WTC11 (cell line): ENCODE data around the gene SEMA4D. TPM values are rescaled to one million over a fixed set of nuclear protein-coding genes. Genes with fewer than 3 reads are reported as not detected.

Experiments
- ATAC-seq: fragments of 200-7000 bp; cut with Tn5 transposase; 2 replicates; pipeline ENCODE4 v1.10.0; 2021; ENCODE audit warnings: mild to moderate bottlenecking, moderate library complexity
- CTCF ChIA-PET: fragments of 300-600 bp; sonication (Branson Sonifier 250); formaldehyde crosslinking; loops from one replicate; lab custom pipeline; 2021; ENCODE audit warnings: antibody characterized with exemption; lab: Charles Lee
- POLR2A ChIA-PET: fragments of 350-600 bp; sonication (Branson Sonifier 250); formaldehyde crosslinking; loops from one replicate; lab custom pipeline; 2021; ENCODE audit warnings: antibody characterized with exemption; lab: Charles Lee
- DNase-seq: peaks from one replicate; pipeline ENCODE4 v3.0.0; 2021; ENCODE audit warnings: low spot score
- H3K27ac Mint-ChIP-seq: 2 replicates; pipeline ENCODE4 v1.8.0; 2021; ENCODE audit warnings: mixed read lengths
- H3K27me3 Mint-ChIP-seq: 2 replicates; pipeline ENCODE4 v1.8.0; 2021; ENCODE audit warnings: low read depth, mild to moderate bottlenecking, moderate library complexity, mixed read lengths
- H3K36me3 Mint-ChIP-seq: 2 replicates; pipeline ENCODE4 v1.8.0; 2021; ENCODE audit warnings: mixed read lengths
- H3K4me1 Mint-ChIP-seq: 2 replicates; pipeline ENCODE4 v1.8.0; 2022; ENCODE audit warnings: mixed read lengths
- H3K4me3 Mint-ChIP-seq: 2 replicates; pipeline ENCODE4 v1.8.0; 2021; ENCODE audit warnings: mild to moderate bottlenecking, moderate library complexity, mixed read lengths
- H3K9me3 Mint-ChIP-seq: 2 replicates; pipeline ENCODE4 v1.8.0; 2021; ENCODE audit warnings: mixed read lengths
- ATF1 ChIP-seq: sonication (generic); formaldehyde crosslinking; IDR thresholded peaks from 2 replicates; pipeline ENCODE4 v1.8.1; 2023; ENCODE audit warnings: mild to moderate bottlenecking, moderate library complexity, missing genetic modification reagents
- CREB1 ChIP-seq: sonication (generic); formaldehyde crosslinking; IDR thresholded peaks from 2 replicates; pipeline ENCODE4 v1.8.0; 2023; ENCODE audit warnings: mild to moderate bottlenecking, missing genetic modification reagents
- ELF4 ChIP-seq: sonication (generic); formaldehyde crosslinking; IDR thresholded peaks from 2 replicates; pipeline ENCODE4 v1.8.1; 2022; ENCODE audit warnings: low read depth, mild to moderate bottlenecking, moderate library complexity, missing genetic modification reagents
- EMX1 ChIP-seq: fragments of 250-450 bp; sonication (Bioruptor Pico); IDR thresholded peaks from 2 replicates; pipeline ENCODE4 v1.8.0; 2021; ENCODE audit warnings: mild to moderate bottlenecking
- FOXJ3 ChIP-seq: sonication (generic); formaldehyde crosslinking; IDR thresholded peaks from 2 replicates; pipeline ENCODE4 v1.9.0; 2021; ENCODE audit warnings: missing genetic modification reagents, mild to moderate bottlenecking, borderline replicate concordance
- FOXP1 ChIP-seq: sonication (generic); formaldehyde crosslinking; IDR thresholded peaks from 2 replicates; pipeline ENCODE4 v1.8.0; 2022; ENCODE audit warnings: missing genetic modification reagents, mild to moderate bottlenecking, moderate library complexity, borderline replicate concordance
- HMGA2 ChIP-seq: fragments of 250-450 bp; sonication (Bioruptor Pico); IDR thresholded peaks from 2 replicates; pipeline ENCODE4 v1.4.0; 2021; ENCODE audit warnings: mild to moderate bottlenecking, moderate library complexity
- KAT7 ChIP-seq: sonication (generic); formaldehyde crosslinking; IDR thresholded peaks from 2 replicates; pipeline ENCODE4 v1.8.1; 2023; ENCODE audit warnings: missing genetic modification reagents, mild to moderate bottlenecking, borderline replicate concordance
- NR2C2 ChIP-seq: sonication (generic); formaldehyde crosslinking; IDR thresholded peaks from 2 replicates; pipeline ENCODE4 v1.8.0; 2022; ENCODE audit warnings: mild to moderate bottlenecking, missing genetic modification reagents
- NR3C1 ChIP-seq: sonication (generic); formaldehyde crosslinking; conservative IDR thresholded peaks from 2 replicates; pipeline ENCODE4 v1.8.1; 2023; ENCODE audit warnings: low read depth, mild to moderate bottlenecking, missing genetic modification reagents
- TEAD4 ChIP-seq: sonication (generic); formaldehyde crosslinking; IDR thresholded peaks from 2 replicates; pipeline ENCODE4 v1.8.0; 2022; ENCODE audit warnings: mild to moderate bottlenecking, missing genetic modification reagents
- ZNF219 ChIP-seq: sonication (generic); formaldehyde crosslinking; IDR thresholded peaks from 2 replicates; pipeline ENCODE4 v1.8.0; 2023; ENCODE audit warnings: missing genetic modification reagents, mild to moderate bottlenecking, borderline replicate concordance
- ZNF232 ChIP-seq: sonication (generic); formaldehyde crosslinking; IDR thresholded peaks from 2 replicates; pipeline ENCODE4 v1.8.0; 2022; ENCODE audit warnings: mild to moderate bottlenecking, missing genetic modification reagents
- ZNF317 ChIP-seq: sonication (generic); formaldehyde crosslinking; IDR thresholded peaks from 2 replicates; pipeline ENCODE4 v1.8.1; 2023; ENCODE audit warnings: low read depth, mild to moderate bottlenecking, moderate library complexity, missing genetic modification reagents, borderline replicate concordance
- ZNF423 ChIP-seq: fragments of 250-450 bp; sonication (Bioruptor Pico); IDR thresholded peaks from 2 replicates; pipeline ENCODE4 v2.1.2; 2022; ENCODE audit warnings: mild to moderate bottlenecking, moderate library complexity
- total RNA-seq: library from RNA; stranded (reverse); gene quantifications from 3 replicates; pipeline ENCODE4 v1.2.3, GENCODE V29; 2021
- TF ChIP-seq, protein P1 (sequence below): fragments of 250-450 bp; sonication (Bioruptor Pico); IDR thresholded peaks from 2 replicates; pipeline ENCODE4 v1.8.0; 2021; ENCODE audit warnings: mild to moderate bottlenecking
- TF ChIP-seq, protein P2 (sequence below): sonication (generic); formaldehyde crosslinking; IDR thresholded peaks from 2 replicates; pipeline ENCODE4 v1.8.0; 2022; ENCODE audit warnings: mild to moderate bottlenecking, missing genetic modification reagents
- TF ChIP-seq, protein P3 (sequence below): fragments of 250-450 bp; sonication (Bioruptor Pico); conservative IDR thresholded peaks from 2 replicates; pipeline ENCODE4 v1.9.0; 2021; ENCODE audit warnings: mild to moderate bottlenecking
- TF ChIP-seq, protein P4 (sequence below): fragments of 200-600 bp; IDR thresholded peaks from 2 replicates; pipeline ENCODE4 v1.8.0; 2022; ENCODE audit warnings: antibody characterized with exemption
- TF ChIP-seq, protein P5 (sequence below): sonication (generic); formaldehyde crosslinking; conservative IDR thresholded peaks from 2 replicates; pipeline ENCODE4 v1.8.1; 2023; ENCODE audit warnings: mild to moderate bottlenecking, low read depth, missing genetic modification reagents, moderate library complexity
- TF ChIP-seq, protein P6 (sequence below): sonication (generic); formaldehyde crosslinking; IDR thresholded peaks from 2 replicates; pipeline ENCODE4 v1.8.1; 2023; ENCODE audit warnings: mild to moderate bottlenecking, missing genetic modification reagents

SEMA4D gene
- total RNA-seq, 1 experiment from 2014 or later = 67.8 TPM

DNA sequence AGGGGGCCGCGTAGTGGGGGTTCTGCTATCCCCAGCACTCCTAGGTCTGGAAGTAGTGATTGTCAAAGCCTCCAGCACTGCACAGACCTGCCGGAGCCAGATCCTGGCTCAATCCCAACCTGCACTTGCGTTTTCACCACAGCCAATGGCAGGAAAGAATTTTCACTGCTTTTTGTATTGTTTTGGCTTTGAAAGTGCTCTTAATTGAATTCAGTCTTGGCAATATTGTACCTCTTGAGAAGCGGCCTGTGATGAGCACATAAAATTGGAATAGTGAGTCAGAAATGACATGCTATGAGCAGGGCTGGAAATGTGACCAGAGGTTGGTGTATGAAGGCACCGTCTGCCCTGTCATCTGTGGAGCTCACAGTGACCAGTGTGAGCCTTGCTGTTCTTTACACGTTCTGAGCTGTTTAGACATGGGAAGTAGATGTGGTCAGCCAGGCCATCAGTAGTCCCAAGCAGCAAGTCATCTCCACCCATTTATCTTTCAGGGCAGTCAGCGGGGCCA, 138.1 kb downstream of the SEMA4D start:
- no peaks in the 10 kb centered on the region for H3K4me1 Mint-ChIP-seq
- ChIA-PET POLR2A (no interaction called here), CTCF (no interaction called here)
- ATAC-seq = no peak
- no peak for DNase-seq
- no peaks in the 10 kb centered on the region for H3K9me3 Mint-ChIP-seq
- no peak overlapping the region for H3K4me3 Mint-ChIP-seq
- H3K27ac Mint-ChIP-seq = peak overlapping the region; percentile 26; the same call in 1 of the 2 replicates
- H3K36me3 Mint-ChIP-seq = peaks cover 64% of the 10 kb centered on the region
- H3K27me3 Mint-ChIP-seq = no peaks in the 10 kb centered on the region
- no peak for TF ChIP-seq ZNF219 (CRISPR knock-in tag)
- TF ChIP-seq TEAD4 (CRISPR knock-in tag) = no peak
- TF ChIP-seq EMX1 (CRISPR knock-in tag) = no peak
- TF ChIP-seq, protein P1, sequence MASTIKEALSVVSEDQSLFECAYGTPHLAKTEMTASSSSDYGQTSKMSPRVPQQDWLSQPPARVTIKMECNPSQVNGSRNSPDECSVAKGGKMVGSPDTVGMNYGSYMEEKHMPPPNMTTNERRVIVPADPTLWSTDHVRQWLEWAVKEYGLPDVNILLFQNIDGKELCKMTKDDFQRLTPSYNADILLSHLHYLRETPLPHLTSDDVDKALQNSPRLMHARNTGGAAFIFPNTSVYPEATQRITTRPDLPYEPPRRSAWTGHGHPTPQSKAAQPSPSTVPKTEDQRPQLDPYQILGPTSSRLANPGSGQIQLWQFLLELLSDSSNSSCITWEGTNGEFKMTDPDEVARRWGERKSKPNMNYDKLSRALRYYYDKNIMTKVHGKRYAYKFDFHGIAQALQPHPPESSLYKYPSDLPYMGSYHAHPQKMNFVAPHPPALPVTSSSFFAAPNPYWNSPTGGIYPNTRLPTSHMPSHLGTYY (CRISPR knock-in tag) = no peak
- TF ChIP-seq, protein P2, sequence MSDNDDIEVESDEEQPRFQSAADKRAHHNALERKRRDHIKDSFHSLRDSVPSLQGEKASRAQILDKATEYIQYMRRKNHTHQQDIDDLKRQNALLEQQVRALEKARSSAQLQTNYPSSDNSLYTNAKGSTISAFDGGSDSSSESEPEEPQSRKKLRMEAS = no peak
- no peak for TF ChIP-seq NR2C2
- TF ChIP-seq, protein P3, sequence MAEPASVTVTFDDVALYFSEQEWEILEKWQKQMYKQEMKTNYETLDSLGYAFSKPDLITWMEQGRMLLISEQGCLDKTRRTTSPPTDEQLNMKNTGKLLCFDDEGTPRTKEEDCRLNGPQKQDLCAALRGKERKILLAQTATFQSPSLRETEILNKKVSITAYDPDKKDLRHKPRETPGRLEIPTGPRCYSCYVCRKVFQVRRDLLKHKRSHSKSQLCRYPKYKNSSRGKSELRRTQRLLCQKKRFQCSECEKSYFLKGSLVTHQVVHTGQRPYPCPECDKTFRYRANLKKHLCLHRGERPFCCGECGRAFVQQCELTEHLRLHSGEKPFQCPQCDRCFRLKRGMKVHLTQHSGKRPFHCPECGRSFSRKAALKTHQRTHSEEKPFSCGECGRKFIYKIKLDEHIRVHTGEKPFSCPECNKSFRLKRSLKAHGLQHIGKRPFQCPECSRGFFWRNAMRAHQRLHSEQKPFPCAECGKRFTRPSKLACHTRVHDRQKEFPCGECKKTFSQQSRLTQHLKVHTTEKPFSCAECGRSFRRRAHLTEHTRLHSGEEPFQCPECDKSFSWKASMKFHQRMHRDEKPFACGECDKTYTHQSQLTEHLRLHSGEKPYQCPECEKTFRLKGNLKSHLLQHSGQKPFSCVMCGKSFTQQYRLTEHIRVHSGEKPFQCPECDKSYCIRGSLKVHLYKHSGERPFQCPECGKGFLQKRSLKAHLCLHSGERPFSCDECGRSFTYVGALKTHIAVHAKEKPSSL (CRISPR knock-in tag) = no peak
- TF ChIP-seq ATF1 = no peak
- TF ChIP-seq, protein P4, sequence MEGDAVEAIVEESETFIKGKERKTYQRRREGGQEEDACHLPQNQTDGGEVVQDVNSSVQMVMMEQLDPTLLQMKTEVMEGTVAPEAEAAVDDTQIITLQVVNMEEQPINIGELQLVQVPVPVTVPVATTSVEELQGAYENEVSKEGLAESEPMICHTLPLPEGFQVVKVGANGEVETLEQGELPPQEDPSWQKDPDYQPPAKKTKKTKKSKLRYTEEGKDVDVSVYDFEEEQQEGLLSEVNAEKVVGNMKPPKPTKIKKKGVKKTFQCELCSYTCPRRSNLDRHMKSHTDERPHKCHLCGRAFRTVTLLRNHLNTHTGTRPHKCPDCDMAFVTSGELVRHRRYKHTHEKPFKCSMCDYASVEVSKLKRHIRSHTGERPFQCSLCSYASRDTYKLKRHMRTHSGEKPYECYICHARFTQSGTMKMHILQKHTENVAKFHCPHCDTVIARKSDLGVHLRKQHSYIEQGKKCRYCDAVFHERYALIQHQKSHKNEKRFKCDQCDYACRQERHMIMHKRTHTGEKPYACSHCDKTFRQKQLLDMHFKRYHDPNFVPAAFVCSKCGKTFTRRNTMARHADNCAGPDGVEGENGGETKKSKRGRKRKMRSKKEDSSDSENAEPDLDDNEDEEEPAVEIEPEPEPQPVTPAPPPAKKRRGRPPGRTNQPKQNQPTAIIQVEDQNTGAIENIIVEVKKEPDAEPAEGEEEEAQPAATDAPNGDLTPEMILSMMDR = no peak
- no peak for TF ChIP-seq ZNF423 (CRISPR knock-in tag)
- TF ChIP-seq ELF4 (CRISPR knock-in tag) = no peak
- TF ChIP-seq HMGA2 (CRISPR knock-in tag) = no peak
- TF ChIP-seq FOXJ3 (CRISPR knock-in tag) = no peak
- no peak for TF ChIP-seq ZNF232 (CRISPR knock-in tag)
- TF ChIP-seq CREB1 = no peak
- TF ChIP-seq, all 79 proteins: peak for 0

DNA sequence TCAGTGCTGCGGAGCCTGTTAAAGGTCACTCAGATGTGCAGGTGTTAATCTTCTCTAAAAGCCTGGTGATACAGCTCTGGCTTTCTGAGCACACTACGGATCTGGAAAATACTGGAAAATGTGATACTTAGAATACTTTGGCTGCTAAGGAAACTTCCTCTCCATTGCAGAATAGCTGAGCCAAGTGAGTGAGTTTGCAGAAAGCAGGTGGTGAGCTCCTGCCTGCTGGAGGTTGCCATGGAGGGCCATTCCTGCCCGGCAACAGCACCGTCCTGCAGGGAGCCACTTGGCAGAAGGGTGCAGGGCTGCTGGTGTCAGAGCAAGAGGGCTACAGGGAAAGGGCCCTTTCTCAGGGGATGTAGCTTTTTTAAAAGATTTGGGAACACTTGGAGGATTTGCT, 138.9 kb downstream of the SEMA4D start:
- DNase-seq (no peak), ATAC-seq (no peak)
- Mint-ChIP-seq H3K27me3 (no peaks in the 10 kb centered on the region), H3K27ac (no peak overlapping the region), H3K36me3 (peaks cover 72% of the 10 kb centered on the region), H3K4me1 (no peaks in the 10 kb centered on the region), H3K9me3 (no peaks in the 10 kb centered on the region), H3K4me3 (no peak overlapping the region)
- ChIA-PET CTCF (no interaction called here), POLR2A (no interaction called here)
- TF ChIP-seq, protein P5, sequence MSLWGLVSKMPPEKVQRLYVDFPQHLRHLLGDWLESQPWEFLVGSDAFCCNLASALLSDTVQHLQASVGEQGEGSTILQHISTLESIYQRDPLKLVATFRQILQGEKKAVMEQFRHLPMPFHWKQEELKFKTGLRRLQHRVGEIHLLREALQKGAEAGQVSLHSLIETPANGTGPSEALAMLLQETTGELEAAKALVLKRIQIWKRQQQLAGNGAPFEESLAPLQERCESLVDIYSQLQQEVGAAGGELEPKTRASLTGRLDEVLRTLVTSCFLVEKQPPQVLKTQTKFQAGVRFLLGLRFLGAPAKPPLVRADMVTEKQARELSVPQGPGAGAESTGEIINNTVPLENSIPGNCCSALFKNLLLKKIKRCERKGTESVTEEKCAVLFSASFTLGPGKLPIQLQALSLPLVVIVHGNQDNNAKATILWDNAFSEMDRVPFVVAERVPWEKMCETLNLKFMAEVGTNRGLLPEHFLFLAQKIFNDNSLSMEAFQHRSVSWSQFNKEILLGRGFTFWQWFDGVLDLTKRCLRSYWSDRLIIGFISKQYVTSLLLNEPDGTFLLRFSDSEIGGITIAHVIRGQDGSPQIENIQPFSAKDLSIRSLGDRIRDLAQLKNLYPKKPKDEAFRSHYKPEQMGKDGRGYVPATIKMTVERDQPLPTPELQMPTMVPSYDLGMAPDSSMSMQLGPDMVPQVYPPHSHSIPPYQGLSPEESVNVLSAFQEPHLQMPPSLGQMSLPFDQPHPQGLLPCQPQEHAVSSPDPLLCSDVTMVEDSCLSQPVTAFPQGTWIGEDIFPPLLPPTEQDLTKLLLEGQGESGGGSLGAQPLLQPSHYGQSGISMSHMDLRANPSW = no peak
- TF ChIP-seq ELF4 (CRISPR knock-in tag) (no peak), KAT7 (CRISPR knock-in tag) (no peak), NR2C2 (no peak), EMX1 (CRISPR knock-in tag) (no peak), HMGA2 (CRISPR knock-in tag) (no peak), NR3C1 (CRISPR knock-in tag) (no peak), ZNF317 (CRISPR knock-in tag) (no peak), FOXP1 (CRISPR knock-in tag) (no peak)
- TF ChIP-seq, protein P6, sequence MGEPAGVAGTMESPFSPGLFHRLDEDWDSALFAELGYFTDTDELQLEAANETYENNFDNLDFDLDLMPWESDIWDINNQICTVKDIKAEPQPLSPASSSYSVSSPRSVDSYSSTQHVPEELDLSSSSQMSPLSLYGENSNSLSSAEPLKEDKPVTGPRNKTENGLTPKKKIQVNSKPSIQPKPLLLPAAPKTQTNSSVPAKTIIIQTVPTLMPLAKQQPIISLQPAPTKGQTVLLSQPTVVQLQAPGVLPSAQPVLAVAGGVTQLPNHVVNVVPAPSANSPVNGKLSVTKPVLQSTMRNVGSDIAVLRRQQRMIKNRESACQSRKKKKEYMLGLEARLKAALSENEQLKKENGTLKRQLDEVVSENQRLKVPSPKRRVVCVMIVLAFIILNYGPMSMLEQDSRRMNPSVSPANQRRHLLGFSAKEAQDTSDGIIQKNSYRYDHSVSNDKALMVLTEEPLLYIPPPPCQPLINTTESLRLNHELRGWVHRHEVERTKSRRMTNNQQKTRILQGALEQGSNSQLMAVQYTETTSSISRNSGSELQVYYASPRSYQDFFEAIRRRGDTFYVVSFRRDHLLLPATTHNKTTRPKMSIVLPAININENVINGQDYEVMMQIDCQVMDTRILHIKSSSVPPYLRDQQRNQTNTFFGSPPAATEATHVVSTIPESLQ (CRISPR knock-in tag) = no peak
- TF ChIP-seq, protein P4 = no peak
- TF ChIP-seq, protein P2 = no peak
